HG03135 (cell line): ENCODE data around the gene TPPP.

ENCODE experiments used
- ATAC-seq: cut with Tn5 transposase; IDR thresholded peaks from one replicate; pipeline ENCODE4 v1.9.1; 2021; ENCODE audit warnings: mild to moderate bottlenecking, moderate library complexity; ENCODE audit not compliant: unreplicated experiment

TPPP gene

GRCh38 chr5:647727-648126 is 45.4 kb downstream of the TPPP start:
- ATAC-seq, result no peak

GRCh38 chr5:647311-647710 is 45.8 kb downstream of the TPPP start:
- ATAC-seq, result no peak

GRCh38 chr5:646396-647201 is 46.6 kb downstream of the TPPP start:
- ATAC-seq, result no peak

- ATAC-seq, result no peak
These were observed 47.7 kb downstream of the TPPP start for GRCh38 chr5:645421-645820.

GRCh38 chr5:644971-645370 is 48.2 kb downstream of the TPPP start:
- ATAC-seq, result no peak

- ATAC-seq, result no peak
These were observed 48.6 kb downstream of the TPPP start for GRCh38 chr5:644509-644908.

GRCh38 chr5:643811-644271 is 49.3 kb downstream of the TPPP start:
- ATAC-seq, result peak; percentile 61

- peak; percentile 28 for ATAC-seq
These were observed 49.8 kb downstream of the TPPP start for GRCh38 chr5:643351-643801.

- no peak for ATAC-seq
These were observed 50.7 kb downstream of the TPPP start for GRCh38 chr5:642481-642880.

GRCh38 chr5:641331-641765 is 51.8 kb downstream of the TPPP start:
- ATAC-seq, result no peak

GRCh38 chr5:640461-641330 is 52.5 kb downstream of the TPPP start:
- no peak for ATAC-seq

GRCh38 chr5:639584-640213 is 53.5 kb downstream of the TPPP start:
- no peak for ATAC-seq

GRCh38 chr5:639253-639530 is 54.0 kb downstream of the TPPP start:
- no peak for ATAC-seq

- no peak for ATAC-seq
These were observed 54.5 kb downstream of the TPPP start for GRCh38 chr5:638501-639252.

- no peak for ATAC-seq
These were observed 55.3 kb downstream of the TPPP start for GRCh38 chr5:637581-638450.

GRCh38 chr5:636951-637350 is 56.2 kb downstream of the TPPP start:
- ATAC-seq, result no peak

GRCh38 chr5:635306-636055 is 57.7 kb downstream of the TPPP start:
- no peak for ATAC-seq

GRCh38 chr5:634191-634590 is 59.0 kb downstream of the TPPP start:
- ATAC-seq, result no peak

- ATAC-seq, result no peak
These were observed 59.6 kb downstream of the TPPP start for GRCh38 chr5:633501-633955.
